Measurements from ENCODE around the gene FMO3. TPM values are rescaled to one million over a fixed set of nuclear protein-coding genes. Genes with fewer than 3 reads are reported as not detected.

The FMO3 gene
- total RNA-seq, 1 donor from 2014 or later: not detected

DNA sequence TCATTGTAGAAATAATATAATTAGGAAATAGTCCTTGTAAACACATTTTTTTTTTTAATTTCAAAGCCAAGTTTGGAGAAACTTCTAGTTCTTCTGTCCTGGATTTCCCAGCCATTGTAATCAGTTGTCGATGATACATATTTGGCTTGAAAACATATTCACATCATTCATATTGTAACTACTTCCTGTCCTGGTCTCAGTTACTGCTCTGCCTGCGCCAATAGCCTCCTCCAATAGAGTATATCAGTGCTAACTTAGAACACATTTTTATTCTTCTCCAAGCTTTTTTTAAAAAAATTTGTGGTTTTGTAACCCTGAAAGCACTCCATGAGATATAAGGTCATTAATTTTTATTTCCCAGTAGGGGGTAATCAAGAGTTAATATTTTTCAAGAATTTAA is 48.3 kb downstream of the FMO3 start:
- Histone ChIP-seq H3K9ac (ENCODE audit: low read length) (no peak overlapping the region), H3K4me2 (ENCODE audit: low read length) (no peak overlapping the region), H3K79me2 (ENCODE audit: insufficient read depth, low read length) (no peaks in the 10 kb centered on the region), H3K9me3 (ENCODE audit: insufficient read depth, low read depth, low read length) (no peaks in the 10 kb centered on the region), H2AFZ (ENCODE audit: low read depth, low read length) (no peak overlapping the region), H4K20me1 (ENCODE audit: insufficient read depth, low read length) (no peaks in the 10 kb centered on the region), H3K27ac (ENCODE audit: low read depth, low read length) (no peak overlapping the region), H3K4me3 (ENCODE audit: insufficient read depth, low read depth, low read length) (no peak overlapping the region), H3K27me3 (ENCODE audit: insufficient read depth, low read length) (no peaks in the 10 kb centered on the region), H3K4me1 (ENCODE audit: insufficient read depth, low read length) (peaks cover 10% of the 10 kb centered on the region), H3K36me3 (ENCODE audit: insufficient read depth, low read length) (no peaks in the 10 kb centered on the region)
- H3K27ac Mint-ChIP-seq (ENCODE audit: unreplicated experiment): no peak overlapping the region
- H3K9me3 Mint-ChIP-seq (ENCODE audit: unreplicated experiment): no peaks in the 10 kb centered on the region
- no peak overlapping the region for H3K4me3 Mint-ChIP-seq (ENCODE audit: unreplicated experiment)
- H3K36me3 Mint-ChIP-seq (ENCODE audit: low read depth, unreplicated experiment): no peaks in the 10 kb centered on the region
- DNase-seq (ENCODE audit: low read depth) (no peak), FAIRE-seq (no peak)
- H3K4me1 Mint-ChIP-seq (ENCODE audit: low read depth, unreplicated experiment): no peaks in the 10 kb centered on the region
- TF ChIP-seq, protein P1, sequence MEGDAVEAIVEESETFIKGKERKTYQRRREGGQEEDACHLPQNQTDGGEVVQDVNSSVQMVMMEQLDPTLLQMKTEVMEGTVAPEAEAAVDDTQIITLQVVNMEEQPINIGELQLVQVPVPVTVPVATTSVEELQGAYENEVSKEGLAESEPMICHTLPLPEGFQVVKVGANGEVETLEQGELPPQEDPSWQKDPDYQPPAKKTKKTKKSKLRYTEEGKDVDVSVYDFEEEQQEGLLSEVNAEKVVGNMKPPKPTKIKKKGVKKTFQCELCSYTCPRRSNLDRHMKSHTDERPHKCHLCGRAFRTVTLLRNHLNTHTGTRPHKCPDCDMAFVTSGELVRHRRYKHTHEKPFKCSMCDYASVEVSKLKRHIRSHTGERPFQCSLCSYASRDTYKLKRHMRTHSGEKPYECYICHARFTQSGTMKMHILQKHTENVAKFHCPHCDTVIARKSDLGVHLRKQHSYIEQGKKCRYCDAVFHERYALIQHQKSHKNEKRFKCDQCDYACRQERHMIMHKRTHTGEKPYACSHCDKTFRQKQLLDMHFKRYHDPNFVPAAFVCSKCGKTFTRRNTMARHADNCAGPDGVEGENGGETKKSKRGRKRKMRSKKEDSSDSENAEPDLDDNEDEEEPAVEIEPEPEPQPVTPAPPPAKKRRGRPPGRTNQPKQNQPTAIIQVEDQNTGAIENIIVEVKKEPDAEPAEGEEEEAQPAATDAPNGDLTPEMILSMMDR (IDR thresholded peaks at IDR 0.05; ENCODE audit: insufficient read depth, low read depth, low read length): no peak
- no peak for TF ChIP-seq EZH2 (IDR thresholded peaks at IDR 0.05; ENCODE audit: insufficient read depth, low read length)
- H3K27me3 Mint-ChIP-seq (ENCODE audit: low read depth, unreplicated experiment): no peaks in the 10 kb centered on the region

DNA sequence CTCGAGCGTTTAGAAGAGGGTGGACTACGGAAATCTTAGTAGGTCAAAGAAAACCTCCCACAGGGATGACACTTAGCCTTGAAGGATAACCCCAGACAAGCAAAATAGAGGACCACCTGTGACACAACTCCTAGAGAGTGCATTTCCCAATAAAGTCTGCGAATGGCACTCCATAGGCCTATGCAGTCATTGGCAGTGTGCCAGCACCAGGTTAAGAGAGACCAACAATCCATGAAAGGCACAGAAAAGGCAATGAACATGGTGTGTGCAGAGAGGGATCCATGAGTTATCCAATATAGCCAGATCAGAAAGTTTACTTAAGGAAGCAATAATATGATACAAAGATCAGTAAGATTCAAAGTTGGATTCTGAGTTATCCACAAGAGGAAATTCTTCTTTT is 49.2 kb downstream of the FMO3 start:
- FAIRE-seq: no peak
- H3K9me3 Mint-ChIP-seq (ENCODE audit: unreplicated experiment): no peaks in the 10 kb centered on the region
- no peak overlapping the region for H3K27ac Mint-ChIP-seq (ENCODE audit: unreplicated experiment)
- TF ChIP-seq, protein P1 (IDR thresholded peaks at IDR 0.05; ENCODE audit: insufficient read depth, low read depth, low read length): no peak
- TF ChIP-seq EZH2 (IDR thresholded peaks at IDR 0.05; ENCODE audit: insufficient read depth, low read length): no peak
- H3K4me1 ChIP-seq (ENCODE audit: insufficient read depth, low read length): peaks cover 10% of the 10 kb centered on the region
- H3K4me3 Mint-ChIP-seq (ENCODE audit: unreplicated experiment): no peak overlapping the region
- H3K9ac ChIP-seq (ENCODE audit: low read length): no peak overlapping the region
- no peaks in the 10 kb centered on the region for H3K27me3 Mint-ChIP-seq (ENCODE audit: low read depth, unreplicated experiment)
- no peaks in the 10 kb centered on the region for H3K79me2 ChIP-seq (ENCODE audit: insufficient read depth, low read length)
- H4K20me1 ChIP-seq (ENCODE audit: insufficient read depth, low read length): no peaks in the 10 kb centered on the region
- H3K27me3 ChIP-seq (ENCODE audit: insufficient read depth, low read length): no peaks in the 10 kb centered on the region
- no peaks in the 10 kb centered on the region for H3K36me3 ChIP-seq (ENCODE audit: insufficient read depth, low read length)
- H3K9me3 ChIP-seq (ENCODE audit: insufficient read depth, low read depth, low read length): no peaks in the 10 kb centered on the region
- no peak overlapping the region for H3K4me3 ChIP-seq (ENCODE audit: insufficient read depth, low read depth, low read length)
- H2AFZ ChIP-seq (ENCODE audit: low read depth, low read length): no peak overlapping the region
- no peak overlapping the region for H3K27ac ChIP-seq (ENCODE audit: low read depth, low read length)
- no peak for DNase-seq (ENCODE audit: low read depth)
- H3K36me3 Mint-ChIP-seq (ENCODE audit: low read depth, unreplicated experiment): no peaks in the 10 kb centered on the region
- H3K4me1 Mint-ChIP-seq (ENCODE audit: low read depth, unreplicated experiment): no peaks in the 10 kb centered on the region
- no peak overlapping the region for H3K4me2 ChIP-seq (ENCODE audit: low read length)

DNA sequence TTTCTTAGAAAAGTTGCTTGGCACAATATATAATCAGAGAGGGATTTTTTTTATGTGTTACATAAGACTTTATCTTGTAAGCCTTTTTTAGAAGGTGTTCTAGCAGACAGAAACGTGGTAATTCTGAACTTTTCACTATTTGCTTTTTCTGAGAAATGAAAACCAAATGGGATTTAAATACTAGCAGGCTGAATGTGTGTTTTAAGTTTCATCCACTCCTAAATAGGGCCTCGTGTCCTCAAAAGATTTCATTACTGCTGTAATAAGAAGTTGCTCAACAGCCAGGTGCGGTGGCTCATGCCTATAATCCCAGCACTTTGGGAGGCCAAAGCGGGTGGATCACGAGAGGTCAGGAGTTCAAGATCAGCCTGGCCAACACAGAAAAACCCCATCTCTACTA is 49.7 kb downstream of the FMO3 start:
- H3K27ac ChIP-seq (ENCODE audit: low read depth, low read length): no peak overlapping the region

More for the DNA sequence above, 49.7 kb downstream of the FMO3 start:
- Histone ChIP-seq H3K27me3 (ENCODE audit: insufficient read depth, low read length) (no peaks in the 10 kb centered on the region), H3K36me3 (ENCODE audit: insufficient read depth, low read length) (no peaks in the 10 kb centered on the region), H3K79me2 (ENCODE audit: insufficient read depth, low read length) (no peaks in the 10 kb centered on the region), H3K4me2 (ENCODE audit: low read length) (no peak overlapping the region), H3K9me3 (ENCODE audit: insufficient read depth, low read depth, low read length) (no peaks in the 10 kb centered on the region), H3K9ac (ENCODE audit: low read length) (no peak overlapping the region), H2AFZ (ENCODE audit: low read depth, low read length) (no peak overlapping the region), H3K4me3 (ENCODE audit: insufficient read depth, low read depth, low read length) (no peak overlapping the region), H3K4me1 (ENCODE audit: insufficient read depth, low read length) (peaks cover 10% of the 10 kb centered on the region), H4K20me1 (ENCODE audit: insufficient read depth, low read length) (no peaks in the 10 kb centered on the region)
- FAIRE-seq (no peak), DNase-seq (ENCODE audit: low read depth) (no peak)
- Mint-ChIP-seq H3K9me3 (ENCODE audit: unreplicated experiment) (no peaks in the 10 kb centered on the region), H3K27me3 (ENCODE audit: low read depth, unreplicated experiment) (no peaks in the 10 kb centered on the region), H3K27ac (ENCODE audit: unreplicated experiment) (no peak overlapping the region), H3K36me3 (ENCODE audit: low read depth, unreplicated experiment) (no peaks in the 10 kb centered on the region), H3K4me3 (ENCODE audit: unreplicated experiment) (no peak overlapping the region), H3K4me1 (ENCODE audit: low read depth, unreplicated experiment) (no peaks in the 10 kb centered on the region)
- TF ChIP-seq, protein P1 (IDR thresholded peaks at IDR 0.05; ENCODE audit: insufficient read depth, low read depth, low read length): no peak
- TF ChIP-seq EZH2 (IDR thresholded peaks at IDR 0.05; ENCODE audit: insufficient read depth, low read length): no peak
